Neural progenitor cell (in vitro differentiated cells): ENCODE data around the gene BLOC1S4. TPM values are rescaled to one million over a fixed set of nuclear protein-coding genes. Genes with fewer than 3 reads are reported as not detected.

ENCODE experiments used
- DNase-seq: peaks from one replicate; pipeline ENCODE4 v3.0.0-alpha.2; 2016; ENCODE audit warnings: low spot score
- H2AFZ ChIP-seq: fragments of 200-600 bp; sonication (generic); replicated peaks from 2 replicates; pipeline ENCODE4 v1.6.1; 2016; ENCODE audit warnings: antibody characterized with exemption
- H3F3A ChIP-seq: fragments of 200-600 bp; sonication (generic); 2 replicates; pipeline ENCODE4 v1.6.1; 2016; ENCODE audit warnings: antibody characterized with exemption, low read depth
- H3K27ac ChIP-seq: fragments of 200-600 bp; sonication (generic); 2 replicates; pipeline ENCODE4 v1.5.1; 2016; ENCODE audit warnings: mild to moderate bottlenecking
- H3K27me3 ChIP-seq: fragments of 200-600 bp; sonication (generic); 2 replicates; pipeline ENCODE4 v1.6.1; 2016; ENCODE audit warnings: mild to moderate bottlenecking, moderate library complexity
- H3K36me3 ChIP-seq: fragments of 200-600 bp; sonication (generic); 2 replicates; pipeline ENCODE4 v1.5.1; 2016
- H3K4me1 ChIP-seq: fragments of 200-600 bp; sonication (generic); 2 replicates; pipeline ENCODE4 v1.6.1; 2016; ENCODE audit warnings: mixed run types
- H3K4me2 ChIP-seq: fragments of 200-600 bp; sonication (generic); 2 replicates; pipeline ENCODE4 v1.6.1; 2016
- H3K4me3 ChIP-seq: fragments of 200-600 bp; sonication (generic); 2 replicates; pipeline ENCODE4 v1.5.1; 2016
- H3K79me2 ChIP-seq: fragments of 200-600 bp; sonication (generic); 2 replicates; pipeline ENCODE4 v1.6.1; 2016; ENCODE audit warnings: low read depth
- H3K9ac ChIP-seq: fragments of 200-600 bp; sonication (generic); 2 replicates; pipeline ENCODE4 v1.6.1; 2016
- H3K9me3 ChIP-seq: fragments of 200-600 bp; sonication (generic); 2 replicates; pipeline ENCODE4 v1.5.1; 2016; ENCODE audit warnings: low read depth
- H4K20me1 ChIP-seq: fragments of 200-600 bp; sonication (generic); 2 replicates; pipeline ENCODE4 v1.6.1; 2016; ENCODE audit warnings: low read depth
- H3K27ac Mint-ChIP-seq: 3 replicates; pipeline ENCODE4 v1.8.0; 2021; ENCODE audit warnings: mixed read lengths
- H3K27me3 Mint-ChIP-seq: 2 replicates; pipeline ENCODE4 v1.8.0; 2022; ENCODE audit warnings: low read depth, mild to moderate bottlenecking, inconsistent platforms, moderate library complexity, mixed read lengths; ENCODE audit not compliant: insufficient read depth
- H3K36me3 Mint-ChIP-seq: 3 replicates; pipeline ENCODE4 v1.8.0; 2021; ENCODE audit warnings: mixed read lengths
- H3K4me1 Mint-ChIP-seq: 3 replicates; pipeline ENCODE4 v1.8.0; 2021; ENCODE audit warnings: mixed read lengths
- H3K4me3 Mint-ChIP-seq: 3 replicates; pipeline ENCODE4 v1.8.0; 2021; ENCODE audit warnings: mild to moderate bottlenecking, moderate library complexity, mixed read lengths
- H3K9me3 Mint-ChIP-seq: 3 replicates; pipeline ENCODE4 v1.8.0; 2020; ENCODE audit warnings: mixed read lengths
- CTCF ChIP-seq: fragments of 200-600 bp; sonication (generic); IDR thresholded peaks from 2 replicates; pipeline ENCODE4 v1.5.1; 2017; ENCODE audit warnings: antibody characterized with exemption, mild to moderate bottlenecking
- EZH2 ChIP-seq: fragments of 200-600 bp; sonication (generic); IDR thresholded peaks from 2 replicates; pipeline ENCODE4 v1.6.1; 2017; ENCODE audit warnings: antibody characterized with exemption, mild to moderate bottlenecking, moderate library complexity
- EZH2phosphoT487 ChIP-seq: fragments of 200-600 bp; sonication (generic); IDR thresholded peaks from 2 replicates; pipeline ENCODE4 v1.6.1; 2017; ENCODE audit warnings: antibody characterized with exemption
- total RNA-seq: library from RNA; depleted of rRNA; stranded (reverse); fragments of >200 nt; gene quantifications from 2 replicates; pipeline ENCODE4 v1.2.3, GENCODE V29; 2015; ENCODE audit warnings: low replicate concordance

Gene BLOC1S4
- total RNA-seq, 1 donor from 2014 or later = 10.5 TPM

- Histone ChIP-seq H3K27me3 (no peaks in the 10 kb centered on the region), H2AFZ (no peak overlapping the region), H3K4me1 (peaks cover 16% of the 10 kb centered on the region), H3K9me3 (no peaks in the 10 kb centered on the region), H4K20me1 (no peaks in the 10 kb centered on the region), H3K79me2 (no peaks in the 10 kb centered on the region), H3K36me3 (no peaks in the 10 kb centered on the region), H3K4me3 (no peak overlapping the region), H3K27ac (no peak overlapping the region), H3F3A (peaks cover 6% of the 10 kb centered on the region), H3K4me2 (no peak overlapping the region), H3K9ac (no peak overlapping the region)
- H3K9me3 Mint-ChIP-seq = no peaks in the 10 kb centered on the region
- H3K4me3 Mint-ChIP-seq = no peak overlapping the region
- H3K27me3 Mint-ChIP-seq = peaks cover 5% of the 10 kb centered on the region
- no peaks in the 10 kb centered on the region for H3K36me3 Mint-ChIP-seq
- H3K4me1 Mint-ChIP-seq = peaks cover 19% of the 10 kb centered on the region
- TF ChIP-seq CTCF = no peak
- no peak for TF ChIP-seq EZH2
- no peak for TF ChIP-seq EZH2phosphoT487
- DNase-seq = no peak
- no peak overlapping the region for H3K27ac Mint-ChIP-seq
Observed at GRCh38 chr4:6760865-6761264, 44.9 kb downstream of the BLOC1S4 start.

GRCh38 chr4:6761649-6762615 lies 46.0 kb downstream of the BLOC1S4 start:
- Histone ChIP-seq H3K9ac (no peak overlapping the region), H3K36me3 (no peaks in the 10 kb centered on the region), H3K27me3 (no peaks in the 10 kb centered on the region), H3K9me3 (no peaks in the 10 kb centered on the region), H3K4me1 (peaks cover 16% of the 10 kb centered on the region), H3F3A (peaks cover 1% of the 10 kb centered on the region), H2AFZ (peak overlapping the region; percentile 42), H3K79me2 (no peaks in the 10 kb centered on the region), H3K4me2 (no peak overlapping the region), H3K27ac (no peak overlapping the region), H3K4me3 (no peak overlapping the region), H4K20me1 (no peaks in the 10 kb centered on the region)
- Mint-ChIP-seq H3K4me3 (no peak overlapping the region), H3K27ac (peak overlapping the region; percentile 14), H3K9me3 (no peaks in the 10 kb centered on the region), H3K27me3 (peaks cover 13% of the 10 kb centered on the region), H3K4me1 (peaks cover 21% of the 10 kb centered on the region), H3K36me3 (no peaks in the 10 kb centered on the region)
- TF ChIP-seq CTCF (no peak), EZH2phosphoT487 (no peak), EZH2 (no peak)
- no peak for DNase-seq

- H3K36me3 ChIP-seq = no peaks in the 10 kb centered on the region
- H3K4me3 ChIP-seq = no peak overlapping the region
- no peaks in the 10 kb centered on the region for H4K20me1 ChIP-seq
- H3K9ac ChIP-seq = no peak overlapping the region
- TF ChIP-seq EZH2phosphoT487 (no peak), CTCF (no peak), EZH2 (no peak)
- H3F3A ChIP-seq = no peaks in the 10 kb centered on the region
- H3K9me3 Mint-ChIP-seq = no peaks in the 10 kb centered on the region
- peak overlapping the region; percentile 82 for H3K27ac Mint-ChIP-seq
- no peak overlapping the region for H2AFZ ChIP-seq
- H3K9me3 ChIP-seq = no peaks in the 10 kb centered on the region
- peaks cover 19% of the 10 kb centered on the region for H3K4me1 ChIP-seq
- H3K27ac ChIP-seq = no peak overlapping the region
- H3K79me2 ChIP-seq = no peaks in the 10 kb centered on the region
- H3K4me1 Mint-ChIP-seq = peaks cover 26% of the 10 kb centered on the region
- H3K4me2 ChIP-seq = no peak overlapping the region
- H3K27me3 Mint-ChIP-seq = peaks cover 13% of the 10 kb centered on the region
- no peak overlapping the region for H3K4me3 Mint-ChIP-seq
- H3K36me3 Mint-ChIP-seq = no peaks in the 10 kb centered on the region
- no peak for DNase-seq
- H3K27me3 ChIP-seq = no peaks in the 10 kb centered on the region
Observed at GRCh38 chr4:6763330-6763851, 47.4 kb downstream of the BLOC1S4 start.
